ENCODE results near the gene ORC4.
"Not testable (repeated sequence)": the region's sequence is repeated elsewhere in the genome, so short reads cannot be mapped to it uniquely, and the experiment has no call there.

The ORC4 gene

DNA sequence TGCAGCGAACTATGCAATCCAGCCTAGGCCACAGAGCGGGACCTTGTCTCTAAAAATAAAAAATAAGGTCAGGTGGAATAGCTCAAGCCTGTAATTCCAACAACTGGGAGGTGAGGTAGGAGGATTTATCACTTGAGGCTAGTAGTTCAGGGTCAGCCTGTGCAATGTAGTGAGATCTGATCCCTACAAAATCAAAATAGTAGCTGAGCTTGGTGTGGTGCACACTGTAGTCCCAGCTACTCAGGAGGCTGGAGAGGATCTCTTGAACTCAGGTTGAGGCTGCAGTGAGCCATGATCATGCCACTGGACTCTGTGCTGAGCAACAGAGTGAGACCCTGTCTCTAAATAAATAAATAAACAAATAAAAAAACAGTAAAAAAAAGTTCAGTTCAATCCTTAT is 6.0 kb upstream of the ORC4 start:
- H3K27me3 Mint-ChIP-seq, result no peaks in the 10 kb centered on the region
- DNase-seq (no peak), ATAC-seq (no peak)
- no peak overlapping the region for H3K4me3 Mint-ChIP-seq
- no peaks in the 10 kb centered on the region for H3K9me3 Mint-ChIP-seq
- H3K4me1 Mint-ChIP-seq, result peaks cover 32% of the 10 kb centered on the region
- no peak overlapping the region for H3K27ac Mint-ChIP-seq

DNA sequence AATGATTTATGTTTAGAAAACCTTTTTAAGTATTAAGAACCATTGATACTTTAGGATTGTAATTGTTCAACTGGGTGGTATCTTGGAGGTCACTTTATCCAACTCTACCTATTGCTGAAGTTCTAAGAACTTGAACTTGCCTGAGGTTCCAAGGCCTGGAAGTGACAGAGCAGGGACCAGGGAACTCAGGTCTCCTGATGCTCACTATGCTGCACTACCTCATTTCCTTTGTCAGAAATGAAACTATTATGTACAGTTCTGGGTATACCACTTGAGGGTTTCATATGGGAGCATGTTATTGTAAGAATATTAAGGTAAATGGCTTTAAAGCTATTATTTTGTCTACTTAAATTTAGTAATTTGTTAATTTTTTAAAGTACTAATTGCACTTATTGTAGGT is 3.3 kb upstream of the ORC4 start:
- H3K4me3 Mint-ChIP-seq, result peak overlapping the region; percentile 51 to 72
- H3K9me3 Mint-ChIP-seq, result no peaks in the 10 kb centered on the region
- peaks cover 32% of the 10 kb centered on the region for H3K4me1 Mint-ChIP-seq
- H3K27me3 Mint-ChIP-seq, result no peaks in the 10 kb centered on the region
- peak overlapping the region in 1 of 2 donors; percentile 90 for H3K27ac Mint-ChIP-seq
- DNase-seq, result no peak
- ATAC-seq, result peak; percentile 29

DNA sequence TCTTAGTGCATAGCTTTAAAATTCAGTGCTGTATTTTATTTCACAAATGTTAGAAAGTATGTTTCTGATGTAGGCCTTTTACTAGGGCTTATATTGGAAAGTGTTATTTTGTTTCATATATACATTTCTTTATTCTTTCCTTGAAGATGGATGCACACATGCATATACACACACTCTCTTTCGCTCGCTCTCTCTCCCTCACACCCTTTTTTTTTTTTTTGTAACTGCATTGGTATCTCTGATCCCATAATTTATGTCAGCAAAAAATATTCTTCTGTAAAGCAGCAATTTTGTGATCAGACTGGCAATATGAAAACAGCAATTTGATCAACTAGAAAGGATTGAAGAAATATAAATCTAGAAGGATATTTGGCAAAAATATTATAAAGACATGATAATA is 2.3 kb upstream of the ORC4 start:
- H3K4me1 Mint-ChIP-seq, result peaks cover 42% of the 10 kb centered on the region
- peak overlapping the region; percentile 51 to 100 for H3K4me3 Mint-ChIP-seq
- H3K27me3 Mint-ChIP-seq, result no peaks in the 10 kb centered on the region
- DNase-seq, result no peak
- peak overlapping the region in 1 of 2 donors; percentile 25 for H3K27ac Mint-ChIP-seq
- H3K9me3 Mint-ChIP-seq, result no peaks in the 10 kb centered on the region
- no peak for ATAC-seq

GRCh38 chr2:148022351-148022750 is 1.8 kb upstream of the ORC4 start:
- Mint-ChIP-seq H3K4me1 (peaks cover 47% of the 10 kb centered on the region), H3K27me3 (no peaks in the 10 kb centered on the region), H3K27ac (peak overlapping the region; percentile 76 to 97), H3K4me3 (peak overlapping the region; percentile 99 to 100), H3K9me3 (no peaks in the 10 kb centered on the region)
- no peak for ATAC-seq
- no peak for DNase-seq

DNA sequence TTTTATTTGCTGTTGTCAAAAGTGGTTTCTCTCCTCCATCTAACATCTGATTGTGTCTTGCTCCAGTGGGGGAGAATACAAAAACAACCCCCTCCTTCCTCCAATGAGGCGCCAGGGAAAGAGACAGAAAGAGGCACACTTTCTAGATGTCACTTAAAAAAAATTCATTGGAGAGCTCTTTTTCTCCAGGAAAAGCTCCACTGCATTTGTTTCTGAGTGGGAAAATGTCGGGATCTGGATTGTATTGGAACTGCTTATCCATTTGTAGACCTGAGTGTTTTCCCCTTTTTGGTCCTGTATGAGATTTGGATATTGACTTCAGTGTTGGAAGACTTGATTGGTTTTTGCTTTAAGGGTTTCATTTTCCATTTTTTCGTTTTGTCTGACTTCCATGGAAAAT is 1.3 kb upstream of the ORC4 start:
- Mint-ChIP-seq H3K4me1 (peaks cover 49% of the 10 kb centered on the region), H3K4me3 (peak overlapping the region; percentile 99 to 100), H3K27me3 (no peaks in the 10 kb centered on the region), H3K27ac (peak overlapping the region; percentile 76 to 97), H3K9me3 (no peaks in the 10 kb centered on the region)
- ATAC-seq (no peak), DNase-seq (no peak)

- H3K4me3 Mint-ChIP-seq, result peak within 1 kb of the TSS; percentile 99 to 100
- no peaks in the 10 kb centered on the region for H3K9me3 Mint-ChIP-seq
- peak; percentile 73 to 77 for DNase-seq
- peaks cover 45% of the 10 kb centered on the region for H3K4me1 Mint-ChIP-seq
- no peaks in the 10 kb centered on the region for H3K27me3 Mint-ChIP-seq
- peak; percentile 75 for ATAC-seq
- peak within 1 kb of the TSS; percentile 97 for H3K27ac Mint-ChIP-seq
Observed at GRCh38 chr2:148021059-148021861, 723 bp upstream of the ORC4 start, which contains the start of gene MBD5. Gene MBD5, plus strand, starts transcription at chr2:148021091.

- no peak overlapping the region for H3K27ac Mint-ChIP-seq
- ATAC-seq, result no peak
- H3K27me3 Mint-ChIP-seq, result no peaks in the 10 kb centered on the region
- H3K4me3 Mint-ChIP-seq, result no peak overlapping the region
- peaks cover 0 to 4% of the 10 kb centered on the region in 2 donors for H3K9me3 Mint-ChIP-seq
- DNase-seq, result no peak
- peaks cover 51% of the 10 kb centered on the region for H3K4me1 Mint-ChIP-seq
Observed at GRCh38 chr2:148014616-148015015, 5.9 kb downstream of the ORC4 start.

DNA sequence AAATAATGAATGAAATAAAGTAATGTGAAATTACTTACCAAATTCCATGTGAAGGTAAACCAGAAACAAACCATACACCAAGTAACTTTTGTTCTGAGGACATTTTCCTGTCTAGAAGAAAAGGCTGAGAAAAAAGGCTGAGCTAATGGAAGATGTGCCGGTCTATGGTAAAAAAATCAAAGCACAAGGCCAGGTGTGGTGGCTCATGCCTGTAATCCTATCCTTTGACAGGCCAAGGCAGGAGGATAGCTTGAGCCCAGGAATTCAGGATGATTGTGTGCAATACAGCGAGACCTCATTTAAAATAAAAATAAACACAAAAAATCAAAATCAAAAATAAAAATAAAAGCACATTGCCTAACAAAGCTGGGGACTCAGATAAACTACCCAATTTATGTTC is 6.7 kb downstream of the ORC4 start:
- ATAC-seq (no peak), DNase-seq (no peak)
- Mint-ChIP-seq H3K27me3 (no peaks in the 10 kb centered on the region), H3K27ac (no peak overlapping the region), H3K4me1 (peaks cover 47% of the 10 kb centered on the region), H3K9me3 (peaks cover 0 to 7% of the 10 kb centered on the region in 2 donors), H3K4me3 (no peak overlapping the region)

GRCh38 chr2:148008411-148008810 is 12.1 kb downstream of the ORC4 start:
- not testable (repeated sequence) for ATAC-seq, H3K27ac Mint-ChIP-seq, H3K27me3 Mint-ChIP-seq, DNase-seq, H3K4me3 Mint-ChIP-seq
- Mint-ChIP-seq H3K4me1 (peaks cover 30% of the 10 kb centered on the region), H3K9me3 (peaks cover 22 to 24% of the 10 kb centered on the region in 2 donors)

GRCh38 chr2:148007219-148007900 is 13.2 kb downstream of the ORC4 start:
- H3K4me1 Mint-ChIP-seq, result peaks cover 30% of the 10 kb centered on the region
- no peaks in the 10 kb centered on the region for H3K27me3 Mint-ChIP-seq
- no peak overlapping the region for H3K4me3 Mint-ChIP-seq
- DNase-seq (no peak), ATAC-seq (no peak)
- H3K9me3 Mint-ChIP-seq, result peaks cover 33 to 35% of the 10 kb centered on the region in 2 donors
- no peak overlapping the region for H3K27ac Mint-ChIP-seq

DNA sequence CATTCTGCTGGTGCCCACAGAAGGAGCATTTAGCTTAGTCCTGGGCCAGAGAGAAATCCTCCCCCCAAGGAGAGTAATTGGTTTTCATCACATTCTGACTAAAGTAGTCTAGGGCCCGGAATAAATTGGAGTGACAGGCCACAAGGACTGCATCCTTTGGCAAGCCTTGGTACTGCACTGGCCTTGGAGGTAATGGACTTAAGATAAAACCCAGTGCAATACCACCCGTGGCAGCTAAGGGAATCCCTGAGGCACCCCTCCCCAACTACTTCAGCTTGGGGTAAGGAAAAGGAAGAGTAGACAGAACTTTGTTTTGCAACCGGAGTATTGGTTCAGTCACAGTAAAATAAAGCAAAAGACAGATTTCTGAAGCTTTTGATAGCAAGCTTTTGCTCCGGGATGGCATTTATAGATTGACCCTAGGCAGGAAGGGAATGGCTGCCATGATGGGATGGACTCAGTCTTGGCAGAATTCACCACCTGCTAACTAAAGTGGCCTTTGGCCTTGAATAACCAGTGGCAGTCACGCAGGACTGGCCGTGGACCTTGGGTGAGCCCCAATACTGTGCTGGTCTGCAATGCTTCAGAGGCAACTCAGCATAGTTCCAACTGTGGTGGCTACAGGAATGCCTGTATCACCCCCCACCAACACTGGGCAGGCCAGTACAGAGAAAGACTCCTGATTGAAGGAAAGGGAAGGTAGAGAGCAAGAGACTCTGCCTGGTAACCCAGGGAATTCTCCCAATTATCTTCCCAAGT is 14.1 kb downstream of the ORC4 start:
- peaks cover 22% of the 10 kb centered on the region for H3K4me1 Mint-ChIP-seq
- peak overlapping the region in 1 of 2 donors; percentile 12 for H3K27ac Mint-ChIP-seq

DNA sequence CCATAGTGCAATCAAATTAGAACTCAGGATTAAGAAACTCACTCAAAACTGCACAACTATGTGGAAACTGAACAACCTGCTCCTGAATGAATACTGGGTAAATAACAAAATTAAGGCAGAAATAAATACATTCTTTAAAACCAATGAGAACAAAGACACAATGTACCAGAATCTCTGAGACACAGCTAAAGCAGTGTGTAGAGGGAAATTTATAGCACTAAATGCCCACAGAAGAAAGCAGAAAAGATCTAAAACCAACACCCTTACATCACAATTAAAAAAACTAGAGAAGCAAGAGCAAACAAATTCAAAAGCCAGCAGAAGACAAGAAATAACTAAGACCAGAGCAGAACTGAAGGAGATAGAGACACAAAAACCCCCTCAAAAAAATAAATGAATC is 18.1 kb downstream of the ORC4 start:
- Mint-ChIP-seq H3K4me1 (peaks cover 28% of the 10 kb centered on the region), H3K9me3 (peaks cover 28 to 34% of the 10 kb centered on the region in 2 donors)
- H3K27me3 Mint-ChIP-seq, DNase-seq, ATAC-seq, H3K4me3 Mint-ChIP-seq, H3K27ac Mint-ChIP-seq: not testable (repeated sequence)

More for the DNA sequence above, 14.1 kb downstream of the ORC4 start:
- peaks cover 42 to 44% of the 10 kb centered on the region in 2 donors for H3K9me3 Mint-ChIP-seq
- ATAC-seq (no peak), DNase-seq (no peak)
- no peaks in the 10 kb centered on the region for H3K27me3 Mint-ChIP-seq
- H3K4me3 Mint-ChIP-seq, result no peak overlapping the region

GRCh38 chr2:148000095-148000494 is 20.4 kb downstream of the ORC4 start:
- no peaks in the 10 kb centered on the region for H3K27me3 Mint-ChIP-seq
- peaks cover 28% of the 10 kb centered on the region for H3K4me1 Mint-ChIP-seq
- no peak overlapping the region for H3K27ac Mint-ChIP-seq
- DNase-seq (no peak), ATAC-seq (no peak)
- H3K4me3 Mint-ChIP-seq, result no peak overlapping the region
- peaks cover 28 to 35% of the 10 kb centered on the region in 2 donors for H3K9me3 Mint-ChIP-seq

GRCh38 chr2:147999126-147999525 is 21.4 kb downstream of the ORC4 start:
- Mint-ChIP-seq H3K4me3 (no peak overlapping the region), H3K27ac (no peak overlapping the region), H3K9me3 (peaks cover 27 to 31% of the 10 kb centered on the region in 2 donors), H3K4me1 (peaks cover 28% of the 10 kb centered on the region), H3K27me3 (no peaks in the 10 kb centered on the region)
- ATAC-seq (no peak), DNase-seq (no peak)

DNA sequence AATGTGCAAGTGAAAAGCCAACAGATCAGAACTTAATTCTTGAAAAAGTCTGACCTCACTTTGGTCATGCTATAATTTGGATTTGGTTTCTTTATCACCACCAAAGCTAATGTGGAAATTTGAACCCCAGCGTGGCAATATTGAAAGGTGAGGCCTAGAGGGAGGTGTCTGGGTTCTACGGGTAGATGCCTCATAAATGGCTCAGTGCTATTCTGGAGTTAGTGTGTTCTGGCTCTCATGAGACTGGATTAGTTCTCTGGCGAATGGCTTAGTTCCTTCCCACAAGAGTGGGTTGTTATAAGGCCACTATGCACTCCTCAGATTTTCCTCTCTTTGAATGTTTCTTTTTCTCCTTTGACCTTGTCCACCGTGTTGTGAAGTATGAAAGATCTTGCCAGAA is 22.3 kb downstream of the ORC4 start:
- peaks cover 28% of the 10 kb centered on the region for H3K4me1 Mint-ChIP-seq
- peak overlapping the region in 1 of 2 donors; percentile 35 for H3K27ac Mint-ChIP-seq
- DNase-seq (no peak), ATAC-seq (no peak)
- H3K4me3 Mint-ChIP-seq, result no peak overlapping the region
- H3K27me3 Mint-ChIP-seq, result no peaks in the 10 kb centered on the region
- peaks cover 18 to 21% of the 10 kb centered on the region in 2 donors for H3K9me3 Mint-ChIP-seq

Data from stimulated activated naive CD8-positive, alpha-beta T cell treated with anti-CD3 and anti-CD28 coated beads, Interleukin-15, amount 100 ng/mL, for 72 hours (primary cell).